HG02840 (cell line): ENCODE measurements around the gene MEF2A.
"Not testable (repeated sequence)": the region's sequence is repeated elsewhere in the genome, so short reads cannot be mapped to it uniquely, and the experiment has no call there.

ENCODE experiments used
- ATAC-seq: cut with Tn5 transposase; IDR thresholded peaks from one replicate; pipeline ENCODE4 v1.9.1; 2021; ENCODE audit warnings: mild to moderate bottlenecking, moderate library complexity, moderate number of reproducible peaks; ENCODE audit not compliant: unreplicated experiment, low FRiP score

The MEF2A gene

DNA sequence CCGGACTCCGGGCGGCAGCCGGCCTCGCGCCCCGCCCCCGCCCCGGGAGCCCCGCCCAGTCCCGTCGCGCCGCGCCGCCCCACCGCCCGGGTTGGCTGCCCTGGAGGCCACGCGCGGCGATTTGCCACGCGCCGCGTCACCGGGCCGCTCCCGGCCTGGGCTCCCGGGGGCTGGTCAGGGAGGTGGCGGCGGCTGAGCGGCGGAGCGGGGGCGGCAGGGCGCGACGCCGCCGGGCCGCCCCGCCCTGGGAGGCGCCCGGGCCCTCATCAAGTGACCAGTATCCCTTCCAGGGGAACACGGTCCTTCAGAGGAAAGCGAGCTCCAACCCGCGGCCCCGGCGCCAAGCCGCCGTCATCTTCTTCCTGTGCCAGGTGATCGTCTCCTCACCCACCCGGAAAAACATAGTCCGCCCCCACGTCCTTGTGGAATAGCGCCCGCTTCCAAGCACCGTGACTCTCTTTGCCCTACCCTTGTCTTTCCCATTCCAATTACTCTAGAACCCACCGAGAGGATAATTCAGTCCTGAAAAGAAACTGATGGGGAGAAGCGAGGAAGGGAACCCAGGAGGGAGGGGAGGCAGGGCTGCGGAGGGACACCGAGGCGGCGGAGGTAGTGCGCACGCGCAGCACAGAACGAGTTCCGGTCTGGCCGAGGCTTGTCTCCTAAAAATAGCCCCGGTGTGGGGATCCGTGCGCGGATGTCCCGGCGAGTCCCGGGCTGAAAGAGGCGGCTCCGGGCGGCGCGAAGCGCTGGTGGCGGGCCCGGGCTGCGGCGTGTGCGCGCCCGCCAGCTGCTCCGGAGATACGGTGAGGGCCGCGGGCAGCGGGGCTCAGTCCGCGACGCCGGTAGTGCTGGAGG is at the start of gene MEF2A:
Gene MEF2A (plus strand): TSS at position 686 of the 858 bp plus-strand sequence. CDS start 67,136 bp downstream, outside the sequence.
- peak; percentile 53 for ATAC-seq

DNA sequence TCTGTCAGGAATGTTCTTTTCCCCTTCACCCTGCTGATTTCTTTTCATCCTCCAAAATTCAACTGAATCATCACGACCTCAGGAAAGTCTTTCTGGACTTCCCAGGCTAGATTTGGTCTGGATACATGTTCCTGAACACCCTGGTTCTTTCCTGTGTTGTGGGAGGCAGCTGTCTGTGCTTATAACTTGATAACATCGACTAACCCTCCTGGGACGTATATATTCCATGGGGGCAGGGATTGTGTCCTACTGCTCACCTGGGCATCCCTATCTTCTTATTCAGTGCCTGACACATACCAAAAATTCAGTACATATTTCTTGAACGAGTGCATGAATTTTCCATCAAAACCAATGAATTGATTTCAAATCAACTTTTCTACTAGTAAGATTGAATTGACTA is 47.6 kb upstream of the MEF2A start:
- ATAC-seq: no peak

GRCh38 chr15:99519366-99519765 is 46.4 kb upstream of the MEF2A start:
- not testable (repeated sequence) for ATAC-seq

DNA sequence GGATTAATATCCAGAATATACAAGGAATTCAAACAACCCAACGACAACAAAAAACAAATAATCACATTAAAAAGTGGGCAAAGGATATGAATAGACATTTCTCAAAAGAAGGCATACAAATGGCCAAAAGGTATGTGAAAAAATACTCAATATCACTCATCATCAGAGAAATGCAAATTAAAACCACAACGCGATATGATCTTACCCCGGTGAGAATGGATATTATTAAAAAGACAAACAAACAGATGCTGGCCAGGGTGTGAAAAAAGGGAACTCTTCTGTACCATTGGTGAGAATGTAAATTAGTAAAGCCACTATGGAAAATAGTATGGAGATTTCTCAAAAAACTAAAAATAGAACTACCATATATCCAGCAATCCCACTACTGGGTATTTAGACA is 43.5 kb upstream of the MEF2A start:
- ATAC-seq: no peak

GRCh38 chr15:99526176-99526575 is 39.6 kb upstream of the MEF2A start:
- ATAC-seq: no peak

DNA sequence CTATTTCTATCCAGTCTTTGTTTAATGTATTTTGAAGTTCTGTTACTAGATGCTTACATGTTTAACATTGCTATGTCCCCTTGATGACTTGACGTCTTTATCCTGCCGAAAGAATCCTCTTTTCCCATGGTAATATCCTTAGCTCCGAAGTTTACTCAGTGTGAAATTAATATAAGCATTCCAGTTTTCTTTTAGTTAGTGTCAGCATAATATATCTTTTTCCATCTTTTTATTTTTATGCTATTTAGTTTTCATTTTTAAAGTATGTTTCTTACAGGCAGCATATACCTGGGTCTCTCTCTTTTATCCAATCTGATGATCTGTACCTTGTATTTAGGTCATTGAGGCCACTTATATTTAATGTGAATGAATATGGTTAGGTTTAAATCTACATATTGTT is 39.1 kb upstream of the MEF2A start:
- ATAC-seq: no peak

DNA sequence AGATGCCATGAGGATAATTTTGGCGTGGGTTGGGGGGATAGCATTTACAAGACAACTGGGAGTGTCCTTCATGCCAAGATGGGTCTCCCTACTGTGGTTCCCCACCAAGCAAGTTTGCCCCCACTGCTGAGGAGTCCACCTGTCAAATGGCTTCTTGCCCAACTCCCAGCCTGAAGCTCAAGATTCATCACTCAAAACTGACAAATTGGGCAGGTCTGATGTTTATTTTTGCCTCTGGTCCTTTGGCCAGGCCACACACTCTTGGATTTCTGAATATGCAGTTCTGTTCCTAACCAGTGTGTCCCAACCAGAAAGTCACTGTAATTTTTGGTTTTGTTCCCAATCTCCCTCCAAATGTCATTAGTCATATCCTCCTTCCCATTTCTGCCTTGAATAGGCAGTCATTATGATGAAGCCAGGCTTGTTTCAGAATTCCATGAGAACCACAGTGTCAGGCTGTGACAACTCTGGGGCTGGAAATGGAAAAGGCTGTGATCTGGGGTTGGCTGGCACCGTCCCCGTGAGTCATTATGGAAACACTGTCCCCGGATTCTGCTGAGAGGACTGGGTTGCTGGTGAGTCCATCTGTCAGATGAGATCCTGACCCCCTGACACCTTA is 29.3 kb upstream of the MEF2A start:
- ATAC-seq: no peak

- no peak for ATAC-seq
Measured at GRCh38 chr15:99537344-99537743, 28.4 kb upstream of the MEF2A start.

- ATAC-seq: no peak
Measured at GRCh38 chr15:99538261-99538660, 27.5 kb upstream of the MEF2A start.

- ATAC-seq: no peak
Measured at GRCh38 chr15:99542828-99543227, 23.0 kb upstream of the MEF2A start.

DNA sequence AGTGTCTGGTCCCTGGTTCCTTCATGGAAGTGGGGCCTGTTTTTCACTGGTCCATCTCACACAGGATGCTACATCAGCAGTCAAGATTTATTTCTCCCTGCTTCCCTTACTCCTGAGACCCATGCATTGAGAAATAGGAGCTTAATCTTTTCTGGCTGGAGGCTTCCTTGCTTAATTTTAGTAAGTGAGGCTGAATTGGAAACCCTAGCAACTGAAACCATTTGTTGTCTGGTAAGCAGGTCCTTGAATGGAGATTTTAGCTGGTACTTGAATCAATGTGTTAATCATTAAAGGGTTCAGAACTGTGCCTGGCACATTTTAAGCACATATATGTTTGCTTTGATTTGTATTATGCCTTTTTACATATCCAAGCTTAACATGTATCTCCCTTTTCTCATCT is 20.2 kb upstream of the MEF2A start:
- ATAC-seq: no peak

- no peak for ATAC-seq
Measured at GRCh38 chr15:99546441-99547100, 19.2 kb upstream of the MEF2A start.

DNA sequence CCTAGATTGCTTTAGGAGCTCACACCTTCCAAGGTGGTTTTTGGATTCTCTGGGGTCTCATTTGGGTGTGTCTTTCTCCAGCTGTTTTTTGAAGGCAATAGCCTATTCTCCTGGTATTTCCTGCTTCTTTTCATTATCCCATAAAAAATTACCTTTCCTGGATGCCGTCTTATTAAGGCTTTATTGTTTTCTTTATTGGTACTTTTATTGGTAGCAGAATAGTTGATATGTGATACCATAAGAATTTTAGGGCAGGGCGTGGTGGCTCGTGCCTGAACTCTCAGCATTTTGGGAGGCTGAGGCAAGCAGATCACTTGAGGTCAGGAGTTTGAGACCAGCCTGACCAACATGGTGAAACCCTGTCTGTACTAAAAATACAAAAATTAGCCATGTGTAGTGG is 18.3 kb upstream of the MEF2A start:
- no peak for ATAC-seq

- no peak for ATAC-seq
Measured at GRCh38 chr15:99550077-99550476, 15.7 kb upstream of the MEF2A start.

- ATAC-seq: no peak
Measured at GRCh38 chr15:99552111-99552510, 13.7 kb upstream of the MEF2A start.

GRCh38 chr15:99554880-99555488 is 10.8 kb upstream of the MEF2A start:
- no peak for ATAC-seq

DNA sequence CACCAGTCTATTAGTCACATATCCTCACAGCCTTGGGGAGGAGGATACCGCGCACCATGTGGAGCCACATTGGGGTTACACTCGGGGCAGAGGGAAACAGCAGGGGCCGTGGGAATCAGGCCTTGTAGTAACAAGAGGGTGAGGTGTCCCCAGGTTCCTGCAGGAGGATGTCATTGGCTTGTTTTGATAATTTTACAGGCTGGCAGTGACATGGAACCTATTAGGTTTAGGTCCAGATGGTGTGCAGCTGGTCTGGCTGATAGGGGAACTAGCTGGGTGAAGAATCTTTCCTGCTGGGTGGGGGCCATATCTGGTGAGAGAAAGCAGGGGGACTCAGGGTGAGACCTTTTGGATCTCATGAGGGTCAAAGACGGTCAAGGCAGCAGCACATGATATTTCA is 9.8 kb upstream of the MEF2A start:
- ATAC-seq: no peak

DNA sequence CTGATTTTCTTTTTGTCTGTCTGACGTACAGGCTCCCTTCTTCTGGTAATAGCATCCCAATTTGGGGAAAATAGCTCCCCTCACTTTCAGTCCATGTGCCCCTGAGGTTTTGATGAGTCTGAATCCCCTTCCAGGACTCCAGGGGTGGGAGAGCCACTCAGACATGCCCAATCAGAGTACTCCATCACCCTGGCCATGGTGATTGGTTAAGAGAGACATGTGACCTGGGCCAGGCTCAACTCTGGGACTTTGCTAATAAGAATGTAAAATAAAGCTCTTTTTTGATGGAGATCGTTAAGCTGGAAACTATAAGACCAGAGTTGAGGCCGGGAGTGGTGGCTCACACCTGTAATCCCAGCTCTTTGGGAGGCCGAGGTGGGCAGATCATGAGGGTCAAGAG is 9.2 kb upstream of the MEF2A start:
- ATAC-seq: no peak

DNA sequence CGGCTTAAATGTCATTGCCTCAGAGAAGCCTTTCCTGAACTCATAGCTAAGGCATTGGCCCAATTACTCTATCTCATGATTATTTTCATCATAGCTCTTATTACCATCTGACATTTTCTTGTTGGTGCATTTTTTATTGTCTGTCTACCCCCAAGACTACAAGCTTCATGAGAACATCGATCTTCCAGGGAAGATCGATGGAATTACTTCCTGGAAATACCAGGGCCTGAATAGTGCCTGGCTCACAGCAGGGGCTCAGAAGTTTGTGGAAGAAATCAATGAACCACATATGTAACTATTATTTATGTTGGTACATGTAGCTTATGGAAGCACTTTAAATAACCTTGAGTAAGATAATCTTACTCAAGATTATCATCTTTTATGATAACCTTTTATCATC is 7.7 kb upstream of the MEF2A start:
- ATAC-seq: no peak

GRCh38 chr15:99558571-99558970 is 7.2 kb upstream of the MEF2A start:
- ATAC-seq: no peak
